ENCODE results near the gene MAP3K5.
A peak's percentile ranks its signal among the peaks of the same experiment; 100 is the strongest.

Gene MAP3K5

DNA sequence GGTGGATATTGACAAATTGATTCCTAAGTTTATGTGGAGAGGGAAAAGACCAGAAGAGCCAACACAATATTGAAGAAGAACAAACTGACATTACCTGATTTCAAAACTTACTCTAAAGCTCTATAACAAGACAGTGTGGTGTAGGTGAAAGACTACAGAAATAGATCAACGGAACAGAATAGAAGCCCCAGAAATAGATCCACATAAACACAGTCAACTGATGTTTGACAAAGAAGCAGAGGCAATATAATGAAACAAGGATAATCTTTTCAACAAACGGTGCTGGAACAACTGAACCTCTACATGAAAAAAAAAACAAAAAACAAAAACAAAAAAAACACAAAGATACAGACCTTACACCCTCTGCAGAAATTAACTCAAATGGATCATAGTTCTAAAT lies 50.2 kb downstream of the MAP3K5 start:
- Histone ChIP-seq H3K36me3 (ENCODE audit: control insufficient read depth, insufficient read depth, low read length, severe bottlenecking) (no peaks in the 10 kb centered on the region), H3K4me1 (ENCODE audit: control insufficient read depth, insufficient read depth, low read length) (peaks cover 22% of the 10 kb centered on the region), H3K4me3 (ENCODE audit: low read length) (no peak overlapping the region), H3K9me3 (ENCODE audit: control insufficient read depth, low read length) (no peaks in the 10 kb centered on the region), H3K9ac (ENCODE audit: low read length) (no peak overlapping the region), H3K27me3 (replicated peaks; ENCODE audit: control insufficient read depth, insufficient read depth, low read length) (no peaks in the 10 kb centered on the region)
- DNase-seq (ENCODE audit: low read depth) = no peak

- H3K36me3 ChIP-seq (ENCODE audit: control insufficient read depth, insufficient read depth, low read length, severe bottlenecking) = no peaks in the 10 kb centered on the region
Observed at GRCh38 chr6:136740050-136740974, 52.0 kb downstream of the MAP3K5 start.

GRCh38 chr6:136739501-136739900 lies 52.8 kb downstream of the MAP3K5 start:
- no peaks in the 10 kb centered on the region for H3K9me3 ChIP-seq (ENCODE audit: control insufficient read depth, low read length)
- no peak overlapping the region for H3K9ac ChIP-seq (ENCODE audit: low read length)
- DNase-seq (ENCODE audit: low read depth) = no peak

More at GRCh38 chr6:136740050-136740974, 52.0 kb downstream of the MAP3K5 start:
- no peaks in the 10 kb centered on the region for H3K27me3 ChIP-seq (replicated peaks; ENCODE audit: control insufficient read depth, insufficient read depth, low read length)
- DNase-seq (ENCODE audit: low read depth) = peak; percentile 55
- no peak overlapping the region for H3K4me3 ChIP-seq (ENCODE audit: low read length)
- H3K9ac ChIP-seq (ENCODE audit: low read length) = no peak overlapping the region
- H3K4me1 ChIP-seq (ENCODE audit: control insufficient read depth, insufficient read depth, low read length) = peaks cover 22% of the 10 kb centered on the region
- no peaks in the 10 kb centered on the region for H3K9me3 ChIP-seq (ENCODE audit: control insufficient read depth, low read length)

DNA sequence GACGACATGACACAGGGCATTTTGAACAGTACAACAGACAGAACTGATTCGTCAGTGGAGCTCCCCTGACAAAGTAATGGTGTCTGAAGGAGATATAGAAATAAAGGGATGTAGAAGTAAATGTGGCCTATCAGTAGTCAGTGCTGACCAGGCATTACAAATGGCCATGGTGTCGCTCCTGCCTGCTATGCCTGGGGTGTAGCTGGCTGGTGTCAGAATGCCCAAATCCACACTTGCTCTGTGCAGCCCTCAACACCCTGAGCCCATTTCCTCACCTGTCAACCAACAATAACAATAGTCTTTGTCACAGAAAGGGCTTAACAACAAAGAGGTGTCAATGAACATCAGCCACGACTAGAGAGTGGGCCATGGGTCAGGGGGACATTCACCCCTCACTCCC lies 53.2 kb downstream of the MAP3K5 start:
- Histone ChIP-seq H3K36me3 (ENCODE audit: control insufficient read depth, insufficient read depth, low read length, severe bottlenecking) (no peaks in the 10 kb centered on the region), H3K4me3 (ENCODE audit: low read length) (no peak overlapping the region), H3K27me3 (replicated peaks; ENCODE audit: control insufficient read depth, insufficient read depth, low read length) (no peaks in the 10 kb centered on the region), H3K9me3 (ENCODE audit: control insufficient read depth, low read length) (no peaks in the 10 kb centered on the region), H3K9ac (ENCODE audit: low read length) (no peak overlapping the region), H3K4me1 (ENCODE audit: control insufficient read depth, insufficient read depth, low read length) (peaks cover 22% of the 10 kb centered on the region)
- DNase-seq (ENCODE audit: low read depth) = no peak

More at GRCh38 chr6:136739501-136739900, 52.8 kb downstream of the MAP3K5 start:
- Histone ChIP-seq H3K4me3 (ENCODE audit: low read length) (no peak overlapping the region), H3K27me3 (replicated peaks; ENCODE audit: control insufficient read depth, insufficient read depth, low read length) (no peaks in the 10 kb centered on the region), H3K4me1 (ENCODE audit: control insufficient read depth, insufficient read depth, low read length) (peaks cover 22% of the 10 kb centered on the region), H3K36me3 (ENCODE audit: control insufficient read depth, insufficient read depth, low read length, severe bottlenecking) (no peaks in the 10 kb centered on the region)

GRCh38 chr6:136738692-136739057 lies 53.6 kb downstream of the MAP3K5 start:
- Histone ChIP-seq H3K4me3 (ENCODE audit: low read length) (no peak overlapping the region), H3K9ac (ENCODE audit: low read length) (no peak overlapping the region), H3K9me3 (ENCODE audit: control insufficient read depth, low read length) (no peaks in the 10 kb centered on the region), H3K4me1 (ENCODE audit: control insufficient read depth, insufficient read depth, low read length) (peaks cover 22% of the 10 kb centered on the region), H3K36me3 (ENCODE audit: control insufficient read depth, insufficient read depth, low read length, severe bottlenecking) (no peaks in the 10 kb centered on the region), H3K27me3 (replicated peaks; ENCODE audit: control insufficient read depth, insufficient read depth, low read length) (no peaks in the 10 kb centered on the region)
- DNase-seq (ENCODE audit: low read depth) = no peak

GRCh38 chr6:136737871-136738691 lies 54.2 kb downstream of the MAP3K5 start:
- no peaks in the 10 kb centered on the region for H3K36me3 ChIP-seq (ENCODE audit: control insufficient read depth, insufficient read depth, low read length, severe bottlenecking)
- peak; percentile 70 for DNase-seq (ENCODE audit: low read depth)
- H3K9ac ChIP-seq (ENCODE audit: low read length) = peak overlapping the region; percentile 53
- no peaks in the 10 kb centered on the region for H3K9me3 ChIP-seq (ENCODE audit: control insufficient read depth, low read length)
- H3K4me1 ChIP-seq (ENCODE audit: control insufficient read depth, insufficient read depth, low read length) = peaks cover 22% of the 10 kb centered on the region
- no peaks in the 10 kb centered on the region for H3K27me3 ChIP-seq (replicated peaks; ENCODE audit: control insufficient read depth, insufficient read depth, low read length)
- H3K4me3 ChIP-seq (ENCODE audit: low read length) = peak overlapping the region; percentile 63

- H3K4me3 ChIP-seq (ENCODE audit: low read length) = peak overlapping the region; percentile 63
- no peak for DNase-seq (ENCODE audit: low read depth)
- H3K27me3 ChIP-seq (replicated peaks; ENCODE audit: control insufficient read depth, insufficient read depth, low read length) = no peaks in the 10 kb centered on the region
- H3K4me1 ChIP-seq (ENCODE audit: control insufficient read depth, insufficient read depth, low read length) = peaks cover 22% of the 10 kb centered on the region
- no peak overlapping the region for H3K9ac ChIP-seq (ENCODE audit: low read length)
- H3K36me3 ChIP-seq (ENCODE audit: control insufficient read depth, insufficient read depth, low read length, severe bottlenecking) = no peaks in the 10 kb centered on the region
- H3K9me3 ChIP-seq (ENCODE audit: control insufficient read depth, low read length) = no peaks in the 10 kb centered on the region
Observed at GRCh38 chr6:136737374-136737844, 54.9 kb downstream of the MAP3K5 start.

- H3K4me3 ChIP-seq (ENCODE audit: low read length) = no peak overlapping the region
- no peaks in the 10 kb centered on the region for H3K27me3 ChIP-seq (replicated peaks; ENCODE audit: control insufficient read depth, insufficient read depth, low read length)
- no peak overlapping the region for H3K9ac ChIP-seq (ENCODE audit: low read length)
- no peak for DNase-seq (ENCODE audit: low read depth)
- H3K4me1 ChIP-seq (ENCODE audit: control insufficient read depth, insufficient read depth, low read length) = peaks cover 22% of the 10 kb centered on the region
- H3K9me3 ChIP-seq (ENCODE audit: control insufficient read depth, low read length) = no peaks in the 10 kb centered on the region
- H3K36me3 ChIP-seq (ENCODE audit: control insufficient read depth, insufficient read depth, low read length, severe bottlenecking) = no peaks in the 10 kb centered on the region
Observed at GRCh38 chr6:136736281-136736960, 55.9 kb downstream of the MAP3K5 start.

GRCh38 chr6:136734977-136735376 lies 57.3 kb downstream of the MAP3K5 start:
- H3K36me3 ChIP-seq (ENCODE audit: control insufficient read depth, insufficient read depth, low read length, severe bottlenecking) = no peaks in the 10 kb centered on the region
- no peak for DNase-seq (ENCODE audit: low read depth)
- H3K4me1 ChIP-seq (ENCODE audit: control insufficient read depth, insufficient read depth, low read length) = peaks cover 17% of the 10 kb centered on the region
- no peaks in the 10 kb centered on the region for H3K9me3 ChIP-seq (ENCODE audit: control insufficient read depth, low read length)
- H3K4me3 ChIP-seq (ENCODE audit: low read length) = no peak overlapping the region
- no peak overlapping the region for H3K9ac ChIP-seq (ENCODE audit: low read length)
- H3K27me3 ChIP-seq (replicated peaks; ENCODE audit: control insufficient read depth, insufficient read depth, low read length) = no peaks in the 10 kb centered on the region

DNA sequence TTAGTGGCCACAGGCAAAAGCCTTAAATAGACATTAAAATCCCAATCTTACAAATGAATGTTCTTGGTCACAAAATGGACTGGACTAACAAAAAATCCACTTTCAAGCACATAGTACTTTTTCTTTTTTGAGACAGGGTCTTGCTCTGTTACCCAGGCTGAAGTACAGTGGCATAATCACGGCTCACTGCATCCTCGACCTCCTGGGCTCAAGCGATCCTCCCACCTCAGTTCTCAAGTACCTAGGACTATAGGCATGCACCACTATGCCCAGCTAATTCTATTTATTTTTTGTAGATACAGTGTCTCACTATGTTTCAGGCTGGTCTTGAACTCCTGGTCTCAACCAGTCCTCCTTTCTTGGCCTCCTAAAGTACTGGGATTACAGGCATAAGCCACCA lies 59.4 kb downstream of the MAP3K5 start:
- no peaks in the 10 kb centered on the region for H3K9me3 ChIP-seq (ENCODE audit: control insufficient read depth, low read length)
- H3K4me3 ChIP-seq (ENCODE audit: low read length) = no peak overlapping the region
- H3K4me1 ChIP-seq (ENCODE audit: control insufficient read depth, insufficient read depth, low read length) = peaks cover 20% of the 10 kb centered on the region
- H3K27me3 ChIP-seq (replicated peaks; ENCODE audit: control insufficient read depth, insufficient read depth, low read length) = no peaks in the 10 kb centered on the region
- DNase-seq (ENCODE audit: low read depth) = no peak
- H3K9ac ChIP-seq (ENCODE audit: low read length) = no peak overlapping the region
- H3K36me3 ChIP-seq (ENCODE audit: control insufficient read depth, insufficient read depth, low read length, severe bottlenecking) = no peaks in the 10 kb centered on the region

- Histone ChIP-seq H3K4me1 (ENCODE audit: control insufficient read depth, insufficient read depth, low read length) (peaks cover 13% of the 10 kb centered on the region), H3K36me3 (ENCODE audit: control insufficient read depth, insufficient read depth, low read length, severe bottlenecking) (no peaks in the 10 kb centered on the region), H3K4me3 (ENCODE audit: low read length) (no peak overlapping the region), H3K27me3 (replicated peaks; ENCODE audit: control insufficient read depth, insufficient read depth, low read length) (no peaks in the 10 kb centered on the region), H3K9me3 (ENCODE audit: control insufficient read depth, low read length) (no peaks in the 10 kb centered on the region), H3K9ac (ENCODE audit: low read length) (no peak overlapping the region)
- DNase-seq (ENCODE audit: low read depth) = no peak
Observed at GRCh38 chr6:136729832-136730231, 62.4 kb downstream of the MAP3K5 start.

Data from adipocyte (in vitro differentiated cells).